ENCODE data around the gene ZNF772.
A peak's percentile ranks its signal among the peaks of the same experiment; 100 is the strongest.
"Not testable (repeated sequence)": the region's sequence is repeated elsewhere in the genome, so short reads cannot be mapped to it uniquely, and the experiment has no call there.

The ZNF772 gene

DNA sequence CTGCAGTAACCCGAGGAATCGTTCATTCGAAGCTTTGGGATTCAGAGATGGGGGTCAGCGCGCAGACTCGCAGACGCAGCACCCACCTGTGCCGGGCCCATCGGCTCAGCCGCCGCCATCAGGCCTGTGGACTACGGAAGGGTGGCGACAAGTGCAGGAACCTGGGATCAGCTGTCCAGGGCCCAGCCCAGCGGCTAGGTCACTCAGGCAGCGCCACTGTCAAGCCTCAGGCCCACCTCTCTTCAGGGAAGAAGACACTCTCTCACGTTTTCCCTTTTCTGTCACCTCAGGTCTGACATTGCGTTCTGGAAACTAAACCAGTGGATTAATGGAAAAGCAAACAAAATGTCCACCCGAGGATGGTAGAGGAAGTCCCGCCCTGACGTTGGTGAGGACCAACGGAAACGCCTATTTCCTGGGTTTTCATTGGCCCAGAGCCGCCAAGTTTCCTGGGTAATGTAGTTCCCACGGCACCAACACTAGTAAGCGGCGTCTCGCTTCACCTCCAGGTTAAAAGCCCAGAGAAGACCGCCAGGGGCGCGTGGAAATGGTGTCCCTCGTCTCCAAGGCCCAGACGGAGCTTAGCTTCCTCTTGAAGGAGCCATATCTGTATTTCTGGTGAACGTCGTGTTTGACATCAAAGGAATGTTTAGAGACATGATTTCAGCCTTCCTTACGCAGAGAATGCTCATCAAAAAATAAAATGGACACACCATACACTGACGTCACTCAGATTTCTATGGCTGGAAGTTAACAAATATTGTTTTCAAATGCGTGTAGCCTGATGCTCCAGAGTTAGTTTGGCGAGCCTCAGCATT is at the start of gene ZNF772:
ZNF772 (minus strand) TSS at position 376 of the 818 bp plus-strand sequence; CDS start at position 119, 257 bp downstream.
- peak; percentile 66 to 76 (median 72) for DNase-seq

DNA sequence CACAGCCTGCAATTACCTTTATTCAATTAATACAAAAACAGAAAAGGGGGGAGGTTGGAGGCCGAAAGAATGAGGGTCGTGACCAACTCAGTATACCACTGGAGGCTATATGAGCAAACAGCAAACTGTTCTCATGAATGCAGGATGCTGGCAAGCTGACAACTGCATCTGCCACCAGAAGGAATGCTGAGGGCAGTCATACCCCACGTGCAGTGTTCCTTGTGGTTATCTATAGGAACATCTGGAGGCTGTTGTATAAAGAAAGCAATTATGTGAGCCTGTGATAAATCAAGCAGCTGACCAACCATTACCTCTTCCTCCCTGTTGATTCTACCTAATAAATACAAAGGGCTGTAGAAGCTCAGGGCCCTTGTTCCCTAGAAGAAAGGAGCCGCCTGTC is 40.7 kb upstream of the ZNF772 start:
- DNase-seq, result not testable (repeated sequence)

DNA sequence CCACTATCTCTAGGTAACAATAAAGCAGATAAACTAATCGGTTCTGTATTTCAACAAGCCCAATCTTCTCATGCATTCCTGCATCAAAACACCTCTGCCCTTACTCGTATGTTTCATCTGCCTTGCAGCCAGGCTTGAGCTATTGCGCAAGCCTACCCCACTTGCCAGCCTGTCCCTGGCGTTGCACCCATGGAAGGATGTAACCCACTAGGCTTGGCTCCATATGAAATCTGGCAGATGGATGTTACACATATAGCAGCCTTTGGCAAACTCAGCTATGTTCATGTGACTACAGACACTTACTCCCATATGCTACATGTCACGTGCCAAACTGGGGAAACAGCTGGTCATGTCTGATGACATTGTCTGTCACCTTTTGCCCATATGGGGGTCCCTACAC is 37.9 kb upstream of the ZNF772 start:
- DNase-seq, result no peak

DNA sequence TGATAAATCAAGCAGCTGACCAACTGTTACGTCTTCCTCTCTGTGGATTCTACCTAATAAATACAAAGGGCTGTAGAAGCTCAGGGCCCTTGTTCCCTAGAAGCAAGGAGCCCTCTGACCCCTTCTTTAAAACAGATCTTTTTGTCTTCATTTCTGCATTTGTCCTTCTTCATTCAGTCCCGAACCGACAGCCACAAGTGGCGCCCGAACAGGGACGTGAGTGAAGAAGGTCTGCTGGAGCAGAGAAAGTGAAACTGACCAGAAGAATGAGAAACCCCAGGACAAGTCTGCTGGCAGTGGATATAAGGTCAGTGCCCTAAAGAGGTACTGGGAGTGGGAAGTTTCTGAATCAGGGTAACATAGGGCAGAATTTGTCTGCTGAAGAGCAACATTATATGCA is 35.5 kb upstream of the ZNF772 start:
- DNase-seq, result no peak

DNA sequence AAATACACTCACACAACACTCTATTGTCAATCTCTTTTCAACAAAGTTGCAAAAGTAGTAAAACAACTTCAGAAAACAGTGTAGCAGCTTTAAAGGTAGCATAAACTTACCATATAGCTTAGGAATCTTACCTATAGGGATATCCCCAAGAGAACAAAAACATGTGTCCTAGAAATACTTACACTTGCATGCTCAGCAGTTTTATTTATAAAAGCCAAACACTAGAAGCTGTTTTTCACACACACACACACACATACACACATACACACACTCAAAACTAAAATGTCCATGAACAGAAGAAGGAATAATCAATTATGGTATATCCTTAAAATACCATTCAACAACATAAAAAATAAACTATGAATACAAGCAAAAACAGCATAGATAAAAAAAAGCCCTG is 34.1 kb upstream of the ZNF772 start:
- no peak for DNase-seq

DNA sequence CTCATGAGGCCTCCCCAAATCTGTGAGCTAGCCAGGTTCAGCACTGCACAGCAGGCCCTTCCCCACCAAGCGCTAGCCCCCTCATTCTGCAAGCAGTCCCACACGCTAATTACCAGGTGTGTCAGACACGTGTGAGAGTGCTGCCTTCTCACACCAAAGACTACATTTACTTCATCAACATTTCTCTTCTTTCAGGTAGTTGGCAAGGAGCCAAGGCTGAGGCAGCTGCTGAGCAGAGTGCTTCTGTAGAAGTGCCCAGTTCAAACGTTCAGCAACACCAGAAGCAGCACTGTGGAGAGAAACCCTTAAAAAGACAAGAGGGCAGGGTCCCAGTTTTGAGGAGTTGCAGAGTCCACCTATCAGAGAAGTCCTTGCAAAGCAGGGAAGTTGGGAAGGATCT is 28.8 kb upstream of the ZNF772 start:
- DNase-seq, result no peak

DNA sequence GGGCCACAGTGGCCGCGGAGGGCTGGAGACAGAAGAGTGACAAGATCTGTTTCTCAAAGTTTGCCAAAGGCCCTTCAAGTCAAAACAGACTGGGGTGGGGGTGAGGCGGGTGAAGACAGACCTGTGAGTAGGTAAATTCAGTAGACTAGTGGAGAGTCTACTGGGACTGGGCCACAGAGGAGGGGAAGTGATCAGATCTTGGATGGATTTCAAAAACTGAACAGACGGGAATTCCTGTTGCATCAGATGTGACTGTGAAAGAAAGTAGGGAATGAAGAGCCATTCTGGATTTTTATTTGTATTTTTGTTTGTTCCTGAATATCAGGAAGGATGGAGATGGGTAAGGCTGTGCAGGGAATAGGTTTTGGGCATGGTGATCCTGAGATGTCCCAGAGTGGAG is 23.0 kb upstream of the ZNF772 start:
- DNase-seq, result not testable (repeated sequence)

DNA sequence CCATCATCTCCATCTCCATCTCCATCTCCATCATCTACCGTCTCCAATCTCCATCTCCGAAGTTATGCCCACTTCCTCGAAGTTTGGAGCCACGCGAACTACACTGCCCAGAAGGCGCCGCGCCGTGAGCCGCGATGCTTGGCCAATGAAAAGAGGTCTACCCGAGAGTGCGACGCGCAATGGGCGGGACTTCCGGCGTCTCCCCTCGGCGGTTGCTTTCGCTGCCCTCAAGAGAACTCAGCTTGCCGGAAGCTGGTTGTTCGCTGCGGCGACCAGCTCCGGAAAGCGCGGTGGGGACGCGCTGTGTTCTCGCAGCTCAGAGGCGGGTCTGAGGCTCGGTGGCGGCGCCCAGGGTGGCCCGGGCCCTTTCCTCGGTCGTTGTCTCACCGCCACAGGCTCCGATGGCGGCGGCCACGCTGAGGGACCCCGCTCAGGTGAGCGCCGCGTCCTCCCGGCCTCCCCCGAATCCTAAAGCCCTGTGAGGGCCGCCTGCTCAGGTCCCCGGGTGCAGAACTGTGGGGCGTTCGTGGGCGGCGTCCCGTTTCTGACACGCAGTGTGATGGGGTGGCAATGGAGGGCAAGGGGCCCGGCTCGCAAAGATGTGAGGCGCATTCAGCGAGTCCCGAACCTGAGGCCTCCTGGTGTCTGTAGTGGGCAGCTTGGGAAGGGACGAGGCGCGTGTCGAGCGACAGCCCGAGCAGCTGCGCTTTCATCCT is 22.5 kb upstream of the ZNF772 start, which contains the start of gene ZNF773:
ZNF773 (plus strand) TSS at position 259 of the 716 bp plus-strand sequence; CDS start at position 402, 143 bp downstream.
- DNase-seq, result peak; percentile 91 to 96 (median 95)

DNA sequence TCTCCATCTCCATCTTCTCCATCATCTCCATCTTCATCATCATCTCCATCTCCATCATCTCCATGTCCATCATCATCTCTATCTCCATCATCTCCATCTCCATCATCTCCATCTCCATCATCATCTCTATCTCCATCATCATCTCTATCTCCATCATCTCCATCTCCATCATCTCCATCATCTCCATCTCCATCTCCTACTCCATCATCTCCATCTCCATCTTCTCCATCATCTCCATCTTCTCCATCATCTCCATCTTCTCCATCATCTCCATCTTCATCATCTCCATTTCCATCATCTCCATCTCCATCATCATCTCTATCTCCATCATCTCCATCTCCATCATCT is 21.9 kb upstream of the ZNF772 start:
- DNase-seq, result not testable (repeated sequence)

DNA sequence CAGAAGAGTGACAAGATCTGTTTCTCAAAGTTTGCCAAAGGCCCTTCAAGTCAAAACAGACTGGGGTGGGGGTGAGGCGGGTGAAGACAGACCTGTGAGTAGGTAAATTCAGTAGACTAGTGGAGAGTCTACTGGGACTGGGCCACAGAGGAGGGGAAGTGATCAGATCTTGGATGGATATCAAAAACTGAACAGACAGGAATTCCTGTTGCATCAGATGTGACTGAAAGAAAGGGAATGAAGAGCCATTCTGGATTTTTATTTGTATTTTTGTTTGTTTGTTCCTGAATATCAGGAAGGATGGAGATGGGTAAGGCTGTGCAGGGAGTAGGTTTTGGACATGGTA is 10.9 kb upstream of the ZNF772 start:
- DNase-seq, result not testable (repeated sequence)

DNA sequence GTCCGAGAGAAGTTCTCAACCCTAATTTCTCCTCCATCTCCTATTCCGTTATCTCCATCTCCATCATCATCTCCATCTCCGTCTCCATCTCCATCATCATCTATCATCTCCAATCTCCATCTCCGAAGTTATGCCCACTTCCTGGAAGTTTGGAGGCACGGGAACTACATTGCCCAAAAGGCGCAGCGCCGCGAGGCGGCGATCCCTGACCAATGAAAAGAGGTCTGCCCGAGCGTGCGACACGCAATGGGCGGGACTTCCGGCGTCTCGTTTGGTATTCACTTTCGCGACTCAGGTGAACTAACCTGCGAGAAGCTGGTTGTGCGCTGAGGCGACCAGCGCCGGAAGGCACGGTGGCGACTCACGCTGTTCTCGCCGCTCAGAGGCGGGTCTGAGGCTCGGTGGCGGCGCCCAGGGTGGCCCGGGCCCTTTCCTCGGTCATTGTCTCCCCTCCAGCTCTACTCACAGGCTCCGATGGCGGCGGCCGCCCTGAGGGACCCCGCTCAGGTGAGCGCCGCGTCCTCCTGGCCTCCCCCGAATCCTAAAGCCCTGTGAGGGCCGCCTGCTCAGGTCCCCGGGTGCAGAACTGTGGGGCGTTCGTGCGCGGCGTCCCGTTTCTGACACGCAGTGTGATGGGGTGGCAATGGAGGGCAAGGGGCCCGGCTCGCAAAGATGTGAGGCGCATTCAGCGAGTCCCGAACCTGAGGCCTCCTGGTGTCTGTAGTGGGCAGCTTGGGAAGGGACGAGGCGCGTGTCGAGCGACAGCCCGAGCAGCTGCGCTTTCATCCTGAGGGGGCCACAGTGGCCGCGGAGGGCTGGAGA is 10.3 kb upstream of the ZNF772 start, which contains the start of gene ZNF419:
ZNF419 (plus strand) TSS at position 274 of the 822 bp plus-strand sequence; CDS start at position 475, 201 bp downstream.
- DNase-seq, result peak; percentile 89 to 93 (median 90)

DNA sequence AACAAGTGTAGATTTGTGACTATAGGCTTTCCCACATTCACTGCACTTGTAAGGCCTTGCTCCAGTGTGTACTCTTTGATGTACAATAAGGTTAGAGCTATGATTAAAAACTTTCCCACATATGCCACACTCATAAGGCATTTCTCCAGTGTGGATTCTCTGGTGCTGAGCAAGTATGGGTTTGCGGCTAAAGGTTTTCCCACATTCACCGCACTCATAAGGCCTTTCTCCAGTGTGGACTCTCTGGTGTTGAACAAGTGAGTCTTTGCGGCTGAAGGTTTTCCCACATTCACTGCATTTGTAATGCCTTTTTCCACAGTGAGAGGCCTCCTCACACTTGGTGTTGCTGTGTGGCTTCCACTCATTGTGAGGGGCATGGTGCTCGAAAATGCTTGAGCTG is 3.7 kb downstream of the ZNF772 start:
- no peak for DNase-seq

DNA sequence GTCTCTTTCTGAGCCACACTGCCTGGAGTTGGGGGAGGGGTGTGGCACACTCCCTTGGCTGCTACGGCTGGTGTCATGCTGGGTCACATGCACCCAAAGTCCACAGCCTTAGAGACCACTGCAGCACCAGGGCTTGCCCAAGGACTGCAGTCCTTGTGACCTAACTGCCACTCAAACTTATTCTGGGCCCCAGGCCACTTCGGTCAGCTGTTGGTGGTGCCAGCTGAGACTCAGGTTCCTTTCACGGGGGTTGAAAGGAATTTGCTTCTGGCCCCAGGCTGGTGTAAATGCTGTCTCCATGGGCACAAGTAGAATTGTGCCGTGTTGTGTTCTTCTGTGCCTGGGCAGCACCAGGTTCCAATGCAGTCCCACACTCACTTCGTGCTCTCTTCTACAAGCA is 10.9 kb downstream of the ZNF772 start:
- no peak for DNase-seq

DNA sequence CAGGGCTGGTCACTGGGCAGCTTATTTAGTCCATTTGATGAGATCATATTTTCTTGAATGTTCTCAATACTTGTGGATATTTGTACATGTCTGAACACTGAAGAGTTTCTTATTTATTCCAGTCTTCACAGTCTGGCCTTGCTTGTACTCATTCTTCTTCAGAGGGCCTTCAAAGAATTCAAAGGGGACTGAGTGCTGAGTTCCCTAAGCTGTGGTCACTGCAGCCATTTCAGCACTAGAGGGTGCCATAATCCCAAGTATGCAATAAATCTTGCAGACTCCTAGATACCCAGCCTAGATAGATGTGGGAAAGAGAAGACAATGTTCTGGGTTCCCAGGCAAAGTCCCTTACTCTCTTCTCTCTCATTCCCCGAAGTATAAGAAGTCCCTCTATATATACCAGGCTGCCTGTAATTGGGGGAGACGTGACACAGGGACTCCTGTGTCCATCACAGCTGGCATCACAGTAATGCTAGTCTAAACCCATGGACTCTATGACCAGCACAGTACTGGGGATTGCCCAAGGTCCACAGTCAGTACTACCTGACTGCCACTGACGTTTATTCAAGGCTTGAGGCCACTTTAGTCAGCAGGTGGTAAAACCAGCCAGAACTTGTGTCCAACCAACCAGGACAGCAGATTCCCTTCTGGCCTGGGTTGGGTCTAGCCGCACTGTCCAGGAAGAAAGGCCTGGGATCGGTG is 11.5 kb downstream of the ZNF772 start:
- DNase-seq, result no peak

DNA sequence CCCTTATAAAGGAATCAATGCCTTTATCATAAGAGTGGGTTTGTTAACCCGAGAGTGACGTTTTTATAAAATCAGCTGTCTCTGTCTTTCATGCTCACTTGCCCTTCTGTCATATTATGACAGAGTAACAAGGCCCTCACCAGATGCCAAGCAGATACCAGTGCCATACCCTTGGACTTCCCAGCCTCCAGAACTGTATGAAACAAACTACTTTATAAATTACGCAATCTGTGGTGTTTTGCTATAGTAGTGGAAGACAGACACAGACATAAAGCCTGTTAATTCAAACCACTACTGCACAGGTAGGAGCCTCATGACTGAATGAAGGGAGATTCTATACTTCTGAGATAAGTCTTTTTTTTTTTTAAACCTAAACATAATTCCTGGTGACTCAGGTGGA is 25.1 kb downstream of the ZNF772 start:
- no peak for DNase-seq

DNA sequence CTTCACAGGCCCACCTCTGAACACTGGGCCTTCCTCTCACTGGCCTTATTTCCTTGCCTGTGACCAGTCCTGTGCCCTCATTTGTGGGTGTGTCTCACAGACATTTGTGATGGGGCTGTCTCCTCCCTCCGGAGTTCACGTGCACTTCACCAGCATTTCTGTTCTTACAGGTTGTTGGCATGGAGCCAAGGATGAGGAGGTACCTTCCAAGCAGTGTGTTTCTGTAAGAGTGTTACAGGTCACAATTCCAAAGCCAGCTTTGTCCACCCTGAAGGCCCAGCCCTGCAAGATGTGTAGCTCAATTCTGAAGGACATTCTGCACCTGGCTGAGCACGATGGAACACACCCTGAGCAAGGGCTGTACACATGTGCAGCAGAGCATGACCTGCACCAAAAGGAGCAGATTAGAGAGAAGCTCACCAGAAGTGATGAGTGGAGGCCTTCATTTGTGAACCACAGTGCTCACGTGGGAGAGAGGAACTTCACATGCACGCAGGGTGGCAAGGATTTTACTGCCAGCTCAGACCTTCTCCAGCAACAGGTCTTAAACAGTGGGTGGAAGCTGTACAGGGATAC is 34.2 kb downstream of the ZNF772 start:
- DNase-seq, result no peak

DNA sequence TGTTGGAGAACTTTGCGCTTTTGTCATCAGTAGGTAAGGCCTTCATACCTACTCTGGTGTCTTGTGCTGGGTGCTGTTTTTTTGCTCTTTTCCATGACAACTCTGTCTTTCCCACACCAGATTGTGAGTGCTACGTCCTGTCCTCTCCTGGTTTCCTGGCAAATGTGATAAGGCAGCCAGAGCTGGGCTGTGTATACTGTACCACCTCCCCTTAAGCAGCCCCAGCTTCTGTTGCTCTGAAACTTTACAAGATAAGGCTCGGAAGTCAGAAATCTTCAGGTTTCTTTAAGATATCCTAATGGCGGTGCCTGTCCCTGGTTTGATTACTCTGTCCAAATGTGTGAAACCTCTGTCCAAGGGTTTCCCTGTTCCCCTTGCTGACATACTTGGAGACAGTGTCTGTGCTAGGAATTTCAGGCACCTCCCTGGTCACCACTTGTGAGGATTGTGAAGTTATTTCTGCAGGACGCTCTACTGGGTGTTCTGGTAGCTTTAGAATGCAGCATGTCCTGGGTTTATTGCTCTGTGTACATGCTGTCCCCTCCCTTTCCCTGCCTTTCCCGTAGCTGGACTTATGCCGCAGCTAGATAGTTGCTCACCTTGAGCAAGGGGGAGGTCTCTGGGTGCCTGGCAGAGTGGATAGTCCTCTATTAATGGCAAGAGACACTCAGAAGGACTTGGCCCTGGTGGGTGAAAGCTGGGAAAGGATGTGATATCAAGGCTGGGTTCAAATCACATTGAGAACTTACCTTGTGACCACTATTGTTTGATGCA is 35.2 kb downstream of the ZNF772 start:
- no peak for DNase-seq

DNA sequence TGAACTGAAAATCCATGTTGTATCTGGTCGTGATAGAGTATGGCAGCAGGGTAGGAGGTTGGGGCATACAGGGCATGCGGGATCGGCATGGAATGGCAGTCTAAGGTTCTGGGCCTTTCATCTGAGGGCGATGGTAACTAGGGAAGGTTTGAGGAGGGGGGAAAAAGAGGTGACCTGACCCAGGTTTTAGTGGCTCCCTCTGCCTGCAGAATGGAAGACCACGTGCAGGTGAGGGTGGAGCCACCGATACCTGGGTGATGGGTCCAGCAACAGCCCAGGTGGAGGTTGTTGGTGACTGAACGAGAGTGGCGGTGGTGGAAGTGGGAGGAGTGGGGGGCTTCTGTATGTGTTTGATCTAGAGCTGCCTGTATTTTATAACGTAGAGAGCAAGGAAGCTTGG is 38.4 kb downstream of the ZNF772 start:
- no peak for DNase-seq

DNA sequence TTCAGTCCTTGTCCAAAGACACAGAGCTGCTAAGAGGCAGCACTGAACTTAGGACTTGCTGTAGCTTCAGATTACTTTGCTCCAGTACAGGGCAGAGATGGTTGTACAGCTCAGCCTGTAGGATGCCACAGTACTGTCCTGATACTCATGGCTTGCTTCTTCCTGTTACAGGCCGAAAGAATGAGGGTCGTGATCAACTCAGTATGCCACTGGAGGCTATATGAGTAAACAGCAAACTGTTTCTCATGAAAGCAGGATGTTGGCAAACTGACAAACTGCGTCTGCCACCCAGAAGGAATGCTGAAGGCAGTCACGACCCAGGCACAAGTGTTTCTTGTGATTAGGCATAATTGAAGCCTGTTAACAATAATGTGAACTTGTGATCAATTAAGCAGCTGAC is 39.4 kb downstream of the ZNF772 start:
- no peak for DNase-seq

DNA sequence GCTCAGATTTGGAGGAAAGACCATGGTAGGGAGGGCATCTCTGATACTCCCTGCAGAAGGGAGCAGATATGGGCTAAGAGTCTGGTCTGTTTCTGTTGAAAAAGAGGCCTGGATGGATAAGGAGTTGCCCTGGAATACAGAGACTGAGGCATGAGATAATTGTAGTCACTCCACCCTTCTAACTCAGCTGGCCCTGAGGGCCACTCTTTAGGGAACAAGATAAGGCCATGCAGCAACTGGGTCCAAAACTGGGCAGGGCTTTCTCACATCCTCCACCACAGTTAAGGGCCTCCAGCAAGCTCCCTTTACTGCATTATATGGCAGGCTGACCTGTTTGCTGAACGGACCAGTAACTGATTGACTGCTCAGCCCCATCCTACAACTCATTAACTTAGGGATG is 40.9 kb downstream of the ZNF772 start:
- no peak for DNase-seq
